HT1080 (cell line): ENCODE measurements around the gene AGBL1. TPM values are rescaled to one million over a fixed set of nuclear protein-coding genes. Genes with fewer than 3 reads are reported as not detected.

Experiments
- DNase-seq: peaks from one replicate; pipeline ENCODE4 v3.0.0-alpha.2; 2015; ENCODE audit warnings: low read depth
- total RNA-seq: library from RNA; depleted of rRNA; stranded (reverse); fragments of >200 nt; shearing (Covaris generic); gene quantifications from 2 replicates; pipeline ENCODE4 v1.2.3, GENCODE V29; 2014

Gene AGBL1
- total RNA-seq, 1 experiment from 2014 or later = 0.03 TPM

GRCh38 chr15:86572368-86572841 lies 492.7 kb downstream of the AGBL1 start:
- no peak for DNase-seq

GRCh38 chr15:86573476-86573875 lies 493.8 kb downstream of the AGBL1 start:
- no peak for DNase-seq

- peak; percentile 12 for DNase-seq
Observed at GRCh38 chr15:86588413-86588812, 508.7 kb downstream of the AGBL1 start.

GRCh38 chr15:86590461-86590860 lies 510.8 kb downstream of the AGBL1 start:
- DNase-seq = no peak

- no peak for DNase-seq
Observed at GRCh38 chr15:86591158-86591557, 511.5 kb downstream of the AGBL1 start.

- no peak for DNase-seq
Observed at GRCh38 chr15:86591994-86592735, 512.5 kb downstream of the AGBL1 start.

GRCh38 chr15:86595741-86596140 lies 516.1 kb downstream of the AGBL1 start:
- peak; percentile 73 for DNase-seq

GRCh38 chr15:86603466-86603865 lies 523.8 kb downstream of the AGBL1 start:
- DNase-seq = no peak

GRCh38 chr15:86608461-86609205 lies 529.0 kb downstream of the AGBL1 start:
- peak; percentile 33 for DNase-seq

GRCh38 chr15:86609275-86609674 lies 529.6 kb downstream of the AGBL1 start:
- DNase-seq = no peak

GRCh38 chr15:86610038-86610437 lies 530.4 kb downstream of the AGBL1 start:
- DNase-seq = no peak

GRCh38 chr15:86611417-86612040 lies 531.9 kb downstream of the AGBL1 start:
- peak; percentile 73 for DNase-seq

GRCh38 chr15:86615411-86615810 lies 535.7 kb downstream of the AGBL1 start:
- no peak for DNase-seq

GRCh38 chr15:86615816-86616215 lies 536.1 kb downstream of the AGBL1 start:
- no peak for DNase-seq

GRCh38 chr15:86616771-86617170 lies 537.1 kb downstream of the AGBL1 start:
- DNase-seq = no peak

GRCh38 chr15:86620157-86620556 lies 540.5 kb downstream of the AGBL1 start:
- no peak for DNase-seq

GRCh38 chr15:86620641-86621349 lies 541.1 kb downstream of the AGBL1 start:
- DNase-seq = no peak

- no peak for DNase-seq
Observed at GRCh38 chr15:86623236-86623635, 543.6 kb downstream of the AGBL1 start.

- DNase-seq = peak; percentile 97
Observed at GRCh38 chr15:86624261-86625036, 544.8 kb downstream of the AGBL1 start.
